Lung (tissue), 16 donors: ENCODE measurements around the gene C6orf62. TPM values are rescaled to one million over a fixed set of nuclear protein-coding genes. Genes with fewer than 3 reads are reported as not detected.
"Not testable (repeated sequence)": the region's sequence is repeated elsewhere in the genome, so short reads cannot be mapped to it uniquely, and the experiment has no call there.

ENCODE experiments used
- ATAC-seq: fragments of 200-7000 bp; cut with Tn5 transposase; one replicate; pipeline ENCODE4 v1.9.1; 2020; ENCODE audit warnings: moderate number of reproducible peaks; ENCODE audit not compliant: insufficient read depth, low FRiP score
- DNase-seq, 3 donors: peaks; one replicate each; pipeline ENCODE4 v3.0.0-alpha.2; 2013 to 2017
- H3K27ac ChIP-seq, 2 donors: one replicate each; pipeline ENCODE4 v1.5.1; 2013; ENCODE audit warnings: mild to moderate bottlenecking in 2 of 2, moderate library complexity in 2 of 2, control low read depth in 1 of 2, inconsistent platforms in 1 of 2, low read depth in 1 of 2, low read length in 1 of 2
- H3K27me3 ChIP-seq, 3 donors: one replicate each; pipeline ENCODE4 v1.5.1; 2013; ENCODE audit warnings: low read length in 2 of 3; ENCODE audit not compliant: control insufficient read depth in 3 of 3, insufficient read depth in 3 of 3
- H3K36me3 ChIP-seq, 4 donors: one replicate each; pipeline ENCODE4 v1.5.1; 2013; ENCODE audit warnings: low read length in 4 of 4, mild to moderate bottlenecking in 1 of 4, moderate library complexity in 1 of 4; ENCODE audit not compliant: control insufficient read depth in 4 of 4, insufficient read depth in 4 of 4
- H3K4me1 ChIP-seq, 5 donors: one replicate each; pipeline ENCODE4 v1.5.1; 2013; ENCODE audit warnings: low read length in 5 of 5, mild to moderate bottlenecking in 2 of 5, moderate library complexity in 1 of 5; ENCODE audit not compliant: control insufficient read depth in 5 of 5, insufficient read depth in 5 of 5
- H3K4me3 ChIP-seq: one replicate; pipeline ENCODE4 v1.5.1; 2013; ENCODE audit warnings: mild to moderate bottlenecking, control low read depth, moderate library complexity
- H3K9ac ChIP-seq, 2 donors: one replicate each; pipeline ENCODE4 v1.5.1; 2013; ENCODE audit warnings: low read length in 2 of 2, control low read depth in 1 of 2; ENCODE audit not compliant: insufficient read depth in 1 of 2
- H3K9me3 ChIP-seq, 4 donors: one replicate each; pipeline ENCODE4 v1.5.1; 2013; ENCODE audit warnings: low read length in 3 of 4, mild to moderate bottlenecking in 1 of 4, moderate library complexity in 1 of 4; ENCODE audit not compliant: control insufficient read depth in 4 of 4, insufficient read depth in 3 of 4
- CTCF ChIP-seq: IDR thresholded peaks from 2 replicates; pipeline ENCODE4 v1.5.1; 2012; ENCODE audit warnings: mild to moderate bottlenecking; ENCODE audit errors: control extremely low read depth, extremely low read depth
- WGBS, 2 donors: extraction: QIAGEN DNeasy Blood & Tissue Kit; methylation state at CpG; one replicate each; pipeline ENCODE4 v1.1.7; 2013; 5-methylcytosine and 5-hydroxymethylcytosine counted together
- long read RNA-seq, 5 donors: transcript quantifications; one replicate each; lab custom pipeline, GENCODE V29; 2026
- polyA plus RNA-seq, 2 donors: library from polyadenylated mRNA; stranded (reverse); fragments of 200-250 nt; gene quantifications; one replicate each; pipeline ENCODE4 v1.2.1, GENCODE V29; 2013
- total RNA-seq, 2 donors: library from RNA; depleted of rRNA in 1 of 2; stranded (reverse); fragments of >200 nt in 1 of 2; gene quantifications; one replicate each; pipeline ENCODE4 v1.2.1, GENCODE V29; 2014 to 2021
- donor health status: control.
- donor health status: control.
- donor health status: Bipolar disorder and iron deficiency.
- donor health status: healthy.
- donor health status: DM: yes; HTN: yes; CAD: no.

Gene C6orf62
- total RNA-seq, result 100 to 1,000 TPM in 1 of 2 donors, 10 to 100 TPM in 1; 71.8 to 123 TPM
- 10 to 100 TPM; 79.3 to 80.9 TPM for polyA plus RNA-seq
- long read RNA-seq, donor 1, full-length matches to known transcripts, result 171 of 208 reads
- long read RNA-seq, donor 1, partial matches to known transcripts, result 23 of 208 reads
- long read RNA-seq, donor 1, other reads (novel, unspliced or antisense), result 14 of 208 reads
- long read RNA-seq, donor 2, full-length matches to known transcripts, result 32 of 80 reads
- long read RNA-seq, donor 2, partial matches to known transcripts, result 48 of 80 reads
- long read RNA-seq, donor 2, other reads (novel, unspliced or antisense), result 0 of 80 reads
- long read RNA-seq, donor 3, full-length matches to known transcripts, result 57 of 74 reads
- long read RNA-seq, donor 3, partial matches to known transcripts, result 17 of 74 reads
- long read RNA-seq, donor 3, other reads (novel, unspliced or antisense), result 0 of 74 reads
- long read RNA-seq, donor 4, full-length matches to known transcripts, result 15 of 52 reads
- long read RNA-seq, donor 4, partial matches to known transcripts, result 37 of 52 reads
- long read RNA-seq, donor 4, other reads (novel, unspliced or antisense), result 0 of 52 reads
- long read RNA-seq, donor 5, full-length matches to known transcripts, result 184 of 279 reads
- long read RNA-seq, donor 5, partial matches to known transcripts, result 95 of 279 reads
- long read RNA-seq, donor 5, other reads (novel, unspliced or antisense), result 0 of 279 reads

DNA sequence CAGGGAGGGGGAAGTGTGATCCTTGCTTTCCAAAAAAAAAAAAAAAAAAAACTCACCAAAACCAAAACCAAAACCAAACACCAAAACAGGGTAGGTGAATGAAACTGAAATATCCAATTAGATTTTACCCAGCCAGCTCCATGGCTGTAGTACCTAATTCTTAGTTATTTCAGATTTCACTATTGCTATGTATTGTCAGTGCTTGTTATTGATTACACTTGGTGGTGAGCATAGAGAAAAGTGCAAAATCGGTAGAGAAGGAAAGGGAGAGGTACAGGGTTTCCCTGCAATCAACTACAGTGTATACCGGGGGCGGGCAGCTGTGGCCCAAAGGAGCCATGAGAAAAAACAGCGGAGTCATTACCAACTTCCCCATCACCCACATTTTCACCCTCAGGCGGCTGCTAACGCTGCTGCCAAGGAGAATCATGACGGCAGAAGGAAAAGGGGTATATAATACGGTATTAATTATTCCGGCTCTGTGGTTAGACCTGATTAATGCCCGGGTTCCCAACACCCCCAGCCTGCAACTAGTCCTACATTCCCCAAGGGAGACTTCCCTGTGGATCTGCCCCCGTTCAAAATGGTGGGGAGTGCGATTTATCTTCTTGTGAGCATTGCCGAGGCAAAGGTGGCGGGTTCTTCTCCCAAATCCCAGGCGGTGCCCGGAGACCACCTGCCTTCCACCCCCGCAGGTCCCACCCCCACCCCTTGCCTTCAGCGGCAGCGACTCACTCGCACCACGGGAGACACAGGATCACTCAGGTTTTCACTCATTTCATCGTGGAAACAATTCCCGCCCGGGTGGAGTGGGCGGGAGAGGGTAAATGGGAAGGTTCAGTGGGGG, at the start of gene C6orf62:
Gene C6orf62 (minus strand): TSS at position 30 of the 847 bp plus-strand sequence. CDS start 486 bp downstream, outside the sequence.
- Histone ChIP-seq H3K27ac (peak within 1 kb of the TSS; percentile 97 to 100), H3K9ac (peak within 1 kb of the TSS; percentile 97 to 100), H3K36me3 (peaks cover 0 to 8% (median 6%) of the 10 kb centered on the region in 4 donors), H3K4me1 (peaks cover 4 to 27% (median 6%) of the 10 kb centered on the region in 5 donors), H3K9me3 (no peaks in the 10 kb centered on the region), H3K27me3 (no peaks in the 10 kb centered on the region), H3K4me3 (peak within 1 kb of the TSS; percentile 98)
- TF ChIP-seq CTCF, result no peak
- ATAC-seq (no peak), DNase-seq (peak; percentile 26 to 31 (median 26))
- 0 to 1% methylated on average over 25 of the region's 25 CpGs for WGBS, 2 donors

DNA sequence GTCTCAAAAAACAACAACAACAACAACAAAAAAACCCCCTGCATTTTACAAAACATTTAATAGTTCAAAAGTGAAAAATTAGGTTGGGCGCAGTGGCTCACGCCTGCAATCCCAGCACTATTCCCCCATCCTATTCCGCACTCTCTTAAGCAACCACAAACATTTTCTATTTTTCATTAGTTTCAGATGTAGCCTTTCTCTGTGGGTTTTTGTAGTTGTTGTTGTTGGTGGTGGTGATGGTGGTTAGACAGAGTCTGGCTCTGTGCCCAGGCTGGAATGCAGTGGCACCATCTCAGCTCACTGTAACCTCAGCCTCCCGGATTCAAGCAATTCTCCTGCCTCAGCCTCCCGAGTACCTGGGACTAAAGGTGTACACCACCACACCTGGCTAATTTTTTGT, 49.4 kb upstream of the C6orf62 start:
- 94% methylated on average over 5 of the region's 5 CpGs for WGBS, 2 donors
- H3K9me3 ChIP-seq, result no peaks in the 10 kb centered on the region
- no peaks in the 10 kb centered on the region for H3K27me3 ChIP-seq
- no peak for TF ChIP-seq CTCF
- H3K4me1 ChIP-seq, result no peaks in the 10 kb centered on the region
- H3K9ac ChIP-seq, result no peak overlapping the region
- H3K4me3 ChIP-seq, result no peak overlapping the region
- H3K36me3 ChIP-seq, result no peaks in the 10 kb centered on the region
- no peak for ATAC-seq
- DNase-seq, result no peak
- H3K27ac ChIP-seq, result no peak overlapping the region

DNA sequence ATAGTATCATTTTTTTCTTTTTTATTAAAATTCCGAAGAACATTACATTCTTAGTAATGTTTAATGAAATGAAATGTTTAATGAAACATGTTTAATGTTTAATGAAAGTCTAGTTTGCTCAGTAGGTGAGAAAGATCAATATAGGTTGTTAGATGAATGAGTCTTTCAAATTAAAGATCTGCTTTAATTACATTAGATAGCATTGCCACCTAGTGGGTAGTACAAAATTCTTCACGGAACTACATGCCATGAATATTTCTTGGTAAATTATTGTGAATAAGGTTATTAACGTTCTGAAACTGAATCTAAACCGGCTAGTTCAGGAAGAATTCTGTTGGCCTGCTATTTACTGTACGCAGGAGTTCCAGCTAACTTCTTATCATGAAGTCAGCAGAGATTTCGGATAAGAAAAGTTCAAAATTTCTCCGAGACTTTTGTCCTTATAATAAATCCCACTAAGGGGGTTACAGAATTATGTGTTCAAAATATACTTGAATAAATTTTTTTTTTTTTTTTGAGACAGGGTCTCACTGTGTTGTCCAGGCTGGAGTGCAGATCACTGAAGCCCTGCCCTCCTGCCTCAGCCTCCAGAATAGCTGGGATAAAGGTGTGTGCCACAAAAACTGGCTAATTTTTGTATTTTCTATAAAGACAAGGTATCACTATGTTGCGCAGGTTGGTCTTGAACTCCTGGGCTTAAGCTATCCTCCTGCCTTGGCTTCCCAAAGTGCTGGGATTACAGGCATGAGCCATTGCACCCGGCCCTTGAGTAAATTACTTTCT, 47.9 kb upstream of the C6orf62 start:
- Histone ChIP-seq H3K4me3 (no peak overlapping the region), H3K36me3 (no peaks in the 10 kb centered on the region), H3K27me3 (no peaks in the 10 kb centered on the region), H3K9me3 (no peaks in the 10 kb centered on the region), H3K9ac (no peak overlapping the region), H3K4me1 (no peaks in the 10 kb centered on the region), H3K27ac (no peak overlapping the region)
- 51 to 56% methylated on average over 9 of the region's 9 CpGs for WGBS, 2 donors
- peak; percentile 30 for TF ChIP-seq CTCF
- ATAC-seq (no peak), DNase-seq (peak in 2 of 3 donors; percentile 32 to 53)

DNA sequence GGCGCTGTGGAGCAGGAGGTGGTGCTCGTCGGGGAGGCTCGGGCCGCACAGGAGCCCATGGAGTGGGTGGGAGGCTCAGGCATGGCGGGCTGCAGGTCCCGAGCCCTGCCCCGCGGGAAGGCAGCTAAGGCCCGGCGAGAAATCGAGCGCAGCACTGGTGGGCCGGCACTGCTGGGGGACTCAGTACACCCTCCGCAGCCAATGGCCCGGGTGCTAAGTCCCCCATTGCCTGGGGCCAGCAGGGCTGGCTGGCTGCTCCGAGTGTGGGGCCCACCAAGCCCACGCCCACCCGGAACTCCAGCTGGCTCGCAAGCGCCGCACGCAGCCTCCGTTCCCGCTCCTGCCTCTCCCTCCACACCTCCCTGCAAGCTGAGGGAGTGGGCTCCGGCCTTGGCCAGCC, 47.0 kb upstream of the C6orf62 start:
- H3K4me1 ChIP-seq, DNase-seq, H3K9ac ChIP-seq, ATAC-seq, H3K36me3 ChIP-seq, H3K9me3 ChIP-seq, H3K4me3 ChIP-seq, H3K27me3 ChIP-seq, H3K27ac ChIP-seq: not testable (repeated sequence)
- WGBS, 2 donors, result 95% methylated on average over 17 to 23 of the region's 26 CpGs
